GM12873 (cell line): ENCODE results near the gene CDH13.

Source experiments
- CTCF ChIP-seq: IDR thresholded peaks from 2 replicates; pipeline ENCODE4 v1.5.1; 2012; ENCODE audit warnings: low read depth, mild to moderate bottlenecking, moderate library complexity, low read length, control low read depth; ENCODE audit not compliant: insufficient read depth; ENCODE audit errors: missing control alignments

CDH13 gene

GRCh38 chr16:82699260-82699659 lies 72.5 kb downstream of the CDH13 start:
- no peak for TF ChIP-seq CTCF

GRCh38 chr16:82699711-82700495 lies 73.1 kb downstream of the CDH13 start:
- no peak for TF ChIP-seq CTCF

GRCh38 chr16:82700541-82701235 lies 73.9 kb downstream of the CDH13 start:
- no peak for TF ChIP-seq CTCF

- TF ChIP-seq CTCF, result no peak
Observed at GRCh38 chr16:82701442-82701955, 74.7 kb downstream of the CDH13 start.

GRCh38 chr16:82703161-82703560 lies 76.4 kb downstream of the CDH13 start:
- TF ChIP-seq CTCF, result no peak

GRCh38 chr16:82703871-82704768 lies 77.4 kb downstream of the CDH13 start:
- TF ChIP-seq CTCF, result no peak
